ENCODE data around the gene DUSP19. TPM values are rescaled to one million over a fixed set of nuclear protein-coding genes. Genes with fewer than 3 reads are reported as not detected.

Gene DUSP19
- total RNA-seq, 6 experiments from 2014 or later = 0.37 to 1.5 (median 0.78) TPM

GRCh38 chr2:183124957-183125255 lies 46.4 kb downstream of the DUSP19 start:
- Histone ChIP-seq H3K4me1 (peaks cover 0 to 16% (median 0%) of the 10 kb centered on the region in 4 donors), H3K27ac (peak overlapping the region; percentile 72 to 86 (median 83)), H3K9me3 (no peaks in the 10 kb centered on the region), H3K27me3 (no peaks in the 10 kb centered on the region), H3K4me3 (peak overlapping the region; percentile 60 to 82 (median 79)), H3K36me3 (peaks cover 0 to 7% (median 0%) of the 10 kb centered on the region in 4 donors)
- ATAC-seq = no peak
- no peak for DNase-seq
- TF ChIP-seq, protein P1, sequence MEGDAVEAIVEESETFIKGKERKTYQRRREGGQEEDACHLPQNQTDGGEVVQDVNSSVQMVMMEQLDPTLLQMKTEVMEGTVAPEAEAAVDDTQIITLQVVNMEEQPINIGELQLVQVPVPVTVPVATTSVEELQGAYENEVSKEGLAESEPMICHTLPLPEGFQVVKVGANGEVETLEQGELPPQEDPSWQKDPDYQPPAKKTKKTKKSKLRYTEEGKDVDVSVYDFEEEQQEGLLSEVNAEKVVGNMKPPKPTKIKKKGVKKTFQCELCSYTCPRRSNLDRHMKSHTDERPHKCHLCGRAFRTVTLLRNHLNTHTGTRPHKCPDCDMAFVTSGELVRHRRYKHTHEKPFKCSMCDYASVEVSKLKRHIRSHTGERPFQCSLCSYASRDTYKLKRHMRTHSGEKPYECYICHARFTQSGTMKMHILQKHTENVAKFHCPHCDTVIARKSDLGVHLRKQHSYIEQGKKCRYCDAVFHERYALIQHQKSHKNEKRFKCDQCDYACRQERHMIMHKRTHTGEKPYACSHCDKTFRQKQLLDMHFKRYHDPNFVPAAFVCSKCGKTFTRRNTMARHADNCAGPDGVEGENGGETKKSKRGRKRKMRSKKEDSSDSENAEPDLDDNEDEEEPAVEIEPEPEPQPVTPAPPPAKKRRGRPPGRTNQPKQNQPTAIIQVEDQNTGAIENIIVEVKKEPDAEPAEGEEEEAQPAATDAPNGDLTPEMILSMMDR (IDR thresholded peaks at IDR 0.05) = no peak
- TF ChIP-seq POLR2A (IDR thresholded peaks at IDR 0.05) = no peak
- intact Hi-C loops (cut with DNase I) = no loop called here
- 0% methylated on average over 10 of the region's 10 CpGs for WGBS (ENCODE audit: insufficient coverage, low coverage, low lambda C conversion rate, missing lambda C conversion rate)

- Histone ChIP-seq H3K27ac (no peak overlapping the region), H3K36me3 (peaks cover 0 to 7% (median 0%) of the 10 kb centered on the region in 4 donors), H3K27me3 (no peaks in the 10 kb centered on the region), H3K4me1 (peaks cover 0 to 16% (median 0%) of the 10 kb centered on the region in 4 donors), H3K9me3 (no peaks in the 10 kb centered on the region), H3K4me3 (peak overlapping the region in 2 of 3 donors; percentile 60 to 82)
- intact Hi-C loops (cut with DNase I) = no loop called here
- DNase-seq (no peak), ATAC-seq (no peak)
- WGBS (ENCODE audit: insufficient coverage, low coverage, low lambda C conversion rate, missing lambda C conversion rate) = 72% methylated on average over 11 of the region's 11 CpGs
- no peak for TF ChIP-seq POLR2A (IDR thresholded peaks at IDR 0.05)
- TF ChIP-seq, protein P1 (IDR thresholded peaks at IDR 0.05) = no peak
Observed at GRCh38 chr2:183125659-183126341, 47.3 kb downstream of the DUSP19 start.

GRCh38 chr2:183126635-183127034 lies 48.1 kb downstream of the DUSP19 start:
- no peaks in the 10 kb centered on the region for H3K27me3 ChIP-seq
- TF ChIP-seq, protein P1 (IDR thresholded peaks at IDR 0.05) = no peak
- no peak for TF ChIP-seq POLR2A (IDR thresholded peaks at IDR 0.05)
- no peak overlapping the region for H3K4me3 ChIP-seq
- DNase-seq (no peak), ATAC-seq (peak in 2 of 4 donors; percentile 46 to 47)
- no peak overlapping the region for H3K27ac ChIP-seq
- no peaks in the 10 kb centered on the region for H3K9me3 ChIP-seq
- H3K4me1 ChIP-seq = peaks cover 0 to 16% (median 0%) of the 10 kb centered on the region in 4 donors
- peaks cover 0 to 13% (median 3%) of the 10 kb centered on the region in 4 donors for H3K36me3 ChIP-seq
- intact Hi-C loops (cut with DNase I) = no loop called here
- WGBS (ENCODE audit: insufficient coverage, low coverage, low lambda C conversion rate, missing lambda C conversion rate) = 50% methylated on average over 2 of the region's 2 CpGs

- 37% methylated on average over 2 of the region's 2 CpGs for WGBS (ENCODE audit: insufficient coverage, low coverage, low lambda C conversion rate, missing lambda C conversion rate)
- Histone ChIP-seq H3K4me1 (no peaks in the 10 kb centered on the region), H3K9me3 (no peaks in the 10 kb centered on the region), H3K27me3 (no peaks in the 10 kb centered on the region), H3K36me3 (peaks cover 0 to 14% (median 3%) of the 10 kb centered on the region in 4 donors), H3K4me3 (no peak overlapping the region), H3K27ac (no peak overlapping the region)
- TF ChIP-seq, protein P1 (IDR thresholded peaks at IDR 0.05) = no peak
- no peak for TF ChIP-seq POLR2A (IDR thresholded peaks at IDR 0.05)
- ATAC-seq (no peak), DNase-seq (no peak)
- intact Hi-C loops (cut with DNase I) = no loop called here
Observed at GRCh38 chr2:183134016-183134415, 55.5 kb downstream of the DUSP19 start.
